Ascending aorta (tissue), 2 donors: ENCODE data around the gene CCDC92B. TPM values are rescaled to one million over a fixed set of nuclear protein-coding genes. Genes with fewer than 3 reads are reported as not detected.

Experiments used
- DNase-seq, 2 donors: peaks; one replicate each; pipeline ENCODE4 v3.0.0-alpha.2; 2019; ENCODE audit warnings: low spot score in 2 of 2
- H3K27ac ChIP-seq, 2 donors: fragments of 200-600 bp; sonication (generic); one replicate each; pipeline ENCODE4 v1.5.1; 2016 to 2017; ENCODE audit warnings: mild to moderate bottlenecking in 1 of 2
- H3K27me3 ChIP-seq: fragments of 200-600 bp; sonication (generic); one replicate; pipeline ENCODE4 v1.5.1; 2017
- H3K36me3 ChIP-seq, 2 donors: fragments of 200-600 bp; sonication (generic); one replicate each; pipeline ENCODE4 v1.5.1; 2016
- H3K4me1 ChIP-seq, 2 donors: fragments of 200-600 bp; sonication (generic); one replicate each; pipeline ENCODE4 v1.5.1; 2016 to 2017; ENCODE audit warnings: mild to moderate bottlenecking in 1 of 2
- H3K4me3 ChIP-seq, 2 donors: fragments of 200-600 bp; sonication (generic); one replicate each; pipeline ENCODE4 v1.5.1; 2016 to 2017; ENCODE audit warnings: mild to moderate bottlenecking in 1 of 2
- H3K9me3 ChIP-seq, 2 donors: fragments of 200-600 bp; sonication (generic); one replicate each; pipeline ENCODE4 v1.5.1; 2016
- CTCF ChIP-seq, 3 experiments: fragments of 200-600 bp in 2 of 3; fragments of 450-650 bp in 1 of 3; sonication (generic) in 2 of 3; IDR thresholded peaks; one replicate each; pipeline ENCODE4 v1.5.1; 2016 to 2019; ENCODE audit warnings: antibody characterized with exemption in 3 of 3, mild to moderate bottlenecking in 1 of 3, moderate library complexity in 1 of 3
- intact Hi-C: fragments of 100-400 bp; cut with DNase I; formaldehyde crosslinking; loops from one replicate; pipeline ENCODE4 v1.15.1; 2023
- total RNA-seq: library from RNA; depleted of rRNA; stranded (reverse); fragments of >200 nt; gene quantifications from one replicate; pipeline ENCODE4 v1.1.0, GENCODE V29; 2016

Gene CCDC92B
- total RNA-seq, 1 donor from 2014 or later, result not detected

GRCh38 chr17:2718150-2718938 is 31.1 kb downstream of the CCDC92B start:
- DNase-seq, result no peak
- H3K4me3 ChIP-seq, result no peak overlapping the region
- TF ChIP-seq CTCF (IDR thresholded peaks at IDR 0.05), result no peak
- H3K9me3 ChIP-seq, result no peaks in the 10 kb centered on the region
- H3K27me3 ChIP-seq, result no peaks in the 10 kb centered on the region
- intact Hi-C loops, result no loop called here
- H3K4me1 ChIP-seq, result no peaks in the 10 kb centered on the region
- H3K27ac ChIP-seq, result no peak overlapping the region
- H3K36me3 ChIP-seq, result no peaks in the 10 kb centered on the region

GRCh38 chr17:2716649-2717048 is 32.8 kb downstream of the CCDC92B start:
- intact Hi-C loops, result no loop called here
- peaks cover 4% of the 10 kb centered on the region in 2 donors for H3K4me1 ChIP-seq

GRCh38 chr17:2713881-2714280 is 35.6 kb downstream of the CCDC92B start:
- DNase-seq, result no peak
- no peaks in the 10 kb centered on the region for H3K36me3 ChIP-seq
- H3K4me1 ChIP-seq, result peaks cover 11 to 24% of the 10 kb centered on the region in 2 donors
- no peaks in the 10 kb centered on the region for H3K27me3 ChIP-seq
- no peak overlapping the region for H3K4me3 ChIP-seq
- no peak overlapping the region for H3K27ac ChIP-seq
- TF ChIP-seq CTCF (IDR thresholded peaks at IDR 0.05), result no peak
- no peaks in the 10 kb centered on the region for H3K9me3 ChIP-seq
- intact Hi-C loops, result loop anchor here (5.0 kb wide), 2 partner anchors 288 to 322 kb away; no protein-coding TSS in a partner anchor

More at GRCh38 chr17:2716649-2717048, 32.8 kb downstream of the CCDC92B start:
- TF ChIP-seq CTCF (IDR thresholded peaks at IDR 0.05), result no peak
- no peak for DNase-seq
- Histone ChIP-seq H3K36me3 (no peaks in the 10 kb centered on the region), H3K4me3 (no peak overlapping the region), H3K27me3 (no peaks in the 10 kb centered on the region), H3K27ac (no peak overlapping the region), H3K9me3 (no peaks in the 10 kb centered on the region)

DNA sequence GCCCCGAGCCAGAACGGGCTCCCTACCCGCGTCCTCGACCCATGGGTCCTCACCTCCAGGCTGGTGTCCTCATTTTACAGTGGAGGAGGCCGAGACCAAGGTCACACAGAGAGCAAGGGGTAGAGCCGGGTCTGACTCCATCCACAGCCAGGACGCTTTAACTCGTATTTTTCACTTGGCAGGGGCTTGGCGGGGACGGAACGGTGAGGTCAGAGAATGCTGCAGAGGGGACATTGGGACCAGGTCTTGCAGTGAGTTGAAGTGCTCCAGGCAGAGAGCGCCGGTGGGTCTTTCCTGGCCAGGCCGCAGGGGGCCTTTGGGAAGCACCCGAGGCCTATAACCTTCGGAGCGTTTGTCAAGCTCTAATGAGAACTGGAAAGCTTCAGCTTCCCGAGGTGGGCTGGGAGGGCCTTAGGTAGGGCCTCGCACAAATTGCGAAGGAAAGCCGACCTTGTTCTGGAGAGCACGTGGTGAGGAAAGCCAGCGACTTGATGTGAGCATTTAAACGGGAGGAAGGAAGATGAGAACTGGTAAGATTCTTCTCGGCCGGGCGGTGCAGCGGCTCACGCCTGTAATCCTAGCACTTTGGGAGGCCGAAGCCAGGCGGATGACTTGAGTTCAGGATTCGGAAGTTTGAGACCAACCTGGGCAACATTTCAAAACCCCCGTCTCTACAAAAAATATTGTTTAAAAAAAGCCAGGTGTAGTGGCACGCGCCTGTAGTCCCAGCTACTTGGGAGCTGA is 37.0 kb downstream of the CCDC92B start:
- Histone ChIP-seq H3K27me3 (no peaks in the 10 kb centered on the region), H3K27ac (peak overlapping the region in 1 of 2 donors; percentile 40), H3K9me3 (no peaks in the 10 kb centered on the region), H3K4me1 (peaks cover 21 to 38% of the 10 kb centered on the region in 2 donors), H3K4me3 (peak overlapping the region; percentile 77 to 95), H3K36me3 (no peaks in the 10 kb centered on the region)
- TF ChIP-seq CTCF (IDR thresholded peaks at IDR 0.05), result no peak
- DNase-seq, result no peak
- intact Hi-C loops, result loop anchor here (5.0 kb wide), 2 partner anchors 290 to 320 kb away; no protein-coding TSS in a partner anchor

DNA sequence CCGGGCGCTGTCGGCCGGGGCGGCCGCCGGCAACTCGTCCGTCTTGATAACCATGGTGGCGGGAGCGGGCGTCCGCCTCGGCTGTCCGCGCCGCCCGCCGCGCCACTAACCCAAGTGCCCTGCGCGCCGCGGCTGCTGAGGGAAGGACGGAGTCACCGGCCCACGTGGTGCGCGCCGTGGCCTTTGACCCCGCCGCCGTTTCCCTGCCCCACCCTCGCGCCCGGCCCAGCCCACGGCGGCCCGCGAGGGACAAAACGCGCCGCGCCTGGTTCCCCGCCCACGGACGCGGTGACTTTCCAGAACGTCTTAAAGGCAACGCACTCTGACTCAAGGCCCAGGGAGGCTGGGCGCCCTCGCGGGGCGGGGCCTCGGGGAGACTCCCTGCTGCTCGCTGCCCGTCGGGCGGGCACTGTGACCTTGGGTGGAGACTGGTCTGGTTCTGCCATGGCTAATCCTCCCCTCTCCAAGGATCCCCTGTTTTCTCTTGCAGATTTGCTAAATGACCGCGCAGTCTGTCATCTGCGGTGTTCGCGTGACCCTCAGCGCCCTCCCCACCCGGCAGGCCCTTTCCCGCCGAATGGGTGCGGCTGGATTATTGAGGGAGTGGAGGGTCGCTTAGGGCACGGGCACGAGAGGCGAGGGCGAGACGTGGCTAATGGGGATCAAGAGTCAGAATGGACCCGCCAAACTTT is 37.7 kb downstream of the CCDC92B start, which contains the start of gene CLUH:
CLUH (minus strand) TSS at position 157 of the 692 bp plus-strand sequence; CDS start at position 54, 103 bp downstream.
- intact Hi-C loops, result loop anchor here (1.0 to 5.0 kb wide), 4 partner anchors 118 to 319 kb away; partner anchors contain the start of genes METTL16 and PAFAH1B1
- Histone ChIP-seq H3K27ac (peak within 1 kb of the TSS; percentile 56 to 71), H3K4me1 (peaks cover 24 to 44% of the 10 kb centered on the region in 2 donors), H3K4me3 (peak within 1 kb of the TSS; percentile 77 to 95), H3K36me3 (no peaks in the 10 kb centered on the region), H3K27me3 (no peaks in the 10 kb centered on the region), H3K9me3 (no peaks in the 10 kb centered on the region)
- DNase-seq, result peak; percentile 92 to 98
- no peak for TF ChIP-seq CTCF (IDR thresholded peaks at IDR 0.05)
